Thoracic aorta (tissue), 2 donors: Measurements from ENCODE around the gene TMEM191C. TPM values are rescaled to one million over a fixed set of nuclear protein-coding genes. Genes with fewer than 3 reads are reported as not detected.

Experiments
- ATAC-seq: fragments of 150-250 bp; one replicate; pipeline ENCODE4 v1.8.0; 2017; ENCODE audit warnings: low read depth; ENCODE audit not compliant: insufficient number of reproducible peaks, low FRiP score
- DNase-seq: peaks from one replicate; pipeline ENCODE4 v3.0.0-alpha.2; 2020; ENCODE audit warnings: low spot score
- H3K27ac ChIP-seq, 2 donors: fragments of 200-600 bp; sonication (generic); 1 replicate in 1 of 2; 2 replicates in 1 of 2; pipeline ENCODE4 v1.5.1; 2016; ENCODE audit warnings: mild to moderate bottlenecking in 2 of 2, moderate library complexity in 2 of 2
- H3K27me3 ChIP-seq: fragments of 200-600 bp; sonication (generic); replicated peaks from 2 replicates; pipeline ENCODE4 v1.6.0; 2016; ENCODE audit warnings: mild to moderate bottlenecking; ENCODE audit not compliant: insufficient read depth
- H3K36me3 ChIP-seq: fragments of 200-600 bp; sonication (generic); one replicate; pipeline ENCODE4 v1.5.1; 2016
- H3K4me1 ChIP-seq, 2 donors: fragments of 200-600 bp; sonication (generic); 1 replicate in 1 of 2; 2 replicates in 1 of 2; pipeline versions ENCODE4 v1.5.1 to v1.6.0; 2016; ENCODE audit warnings: low read depth in 2 of 2, mild to moderate bottlenecking in 1 of 2; ENCODE audit not compliant: control insufficient read depth in 1 of 2
- H3K4me3 ChIP-seq: fragments of 200-600 bp; sonication (generic); 2 replicates; pipeline ENCODE4 v1.5.1; 2016; ENCODE audit warnings: mild to moderate bottlenecking
- H3K9me3 ChIP-seq: fragments of 200-600 bp; sonication (generic); 2 replicates; pipeline ENCODE4 v1.5.1; 2016
- CTCF ChIP-seq: fragments of 200-600 bp; sonication (generic); IDR thresholded peaks from one replicate; pipeline ENCODE4 v1.5.1; 2019; ENCODE audit warnings: antibody characterized with exemption
- total RNA-seq, 2 donors: library from RNA; depleted of rRNA; stranded (reverse); fragments of >200 nt; gene quantifications; one replicate each; pipeline versions ENCODE4 v1.1.0 to v1.2.3, GENCODE V29; 2016

The TMEM191C gene
- total RNA-seq, 2 donors from 2014 or later, result 0.27 to 0.63 TPM

GRCh38 chr22:21448627-21449416 lies 18.4 kb upstream of the TMEM191C start:
- H3K4me1 ChIP-seq, result no peaks in the 10 kb centered on the region
- peaks cover 22% of the 10 kb centered on the region for H3K36me3 ChIP-seq
- no peak overlapping the region for H3K4me3 ChIP-seq
- no peaks in the 10 kb centered on the region for H3K9me3 ChIP-seq
- ATAC-seq, result no peak
- no peak for TF ChIP-seq CTCF
- H3K27ac ChIP-seq, result no peak overlapping the region
- H3K27me3 ChIP-seq, result no peaks in the 10 kb centered on the region
- DNase-seq, result no peak

- ATAC-seq (no peak), DNase-seq (no peak)
- Histone ChIP-seq H3K36me3 (peaks cover 20% of the 10 kb centered on the region), H3K27me3 (no peaks in the 10 kb centered on the region), H3K9me3 (no peaks in the 10 kb centered on the region), H3K4me3 (no peak overlapping the region), H3K4me1 (no peaks in the 10 kb centered on the region), H3K27ac (no peak overlapping the region)
- no peak for TF ChIP-seq CTCF
These were observed 17.5 kb upstream of the TMEM191C start for GRCh38 chr22:21449531-21450319.

- H3K4me1 ChIP-seq, result no peaks in the 10 kb centered on the region
- no peak for TF ChIP-seq CTCF
- no peaks in the 10 kb centered on the region for H3K27me3 ChIP-seq
- H3K9me3 ChIP-seq, result no peaks in the 10 kb centered on the region
- no peak overlapping the region for H3K4me3 ChIP-seq
- DNase-seq (no peak), ATAC-seq (no peak)
- H3K36me3 ChIP-seq, result peaks cover 14% of the 10 kb centered on the region
- no peak overlapping the region for H3K27ac ChIP-seq
These were observed 16.8 kb upstream of the TMEM191C start for GRCh38 chr22:21450320-21450831.

- H3K4me1 ChIP-seq, result no peaks in the 10 kb centered on the region
- no peak for TF ChIP-seq CTCF
These were observed 16.3 kb upstream of the TMEM191C start for GRCh38 chr22:21450858-21451353.

More at GRCh38 chr22:21450858-21451353, 16.3 kb upstream of the TMEM191C start:
- no peak for ATAC-seq
- Histone ChIP-seq H3K4me3 (no peak overlapping the region), H3K36me3 (peaks cover 10% of the 10 kb centered on the region), H3K27ac (no peak overlapping the region), H3K27me3 (no peaks in the 10 kb centered on the region), H3K9me3 (no peaks in the 10 kb centered on the region)
- no peak for DNase-seq
